SH-SY5Y (cell line): ENCODE results near the gene COPS7A.
A peak's percentile ranks its signal among the peaks of the same experiment; 100 is the strongest.

ENCODE experiments used
- GATA2 ChIP-seq: IDR thresholded peaks from 2 replicates; pipeline ENCODE4 v1.6.1; 2011; ENCODE audit warnings: mild to moderate bottlenecking, low read depth, low read length
- GATA3 ChIP-seq: IDR thresholded peaks from 2 replicates; pipeline ENCODE4 v1.6.1; 2011; ENCODE audit warnings: low read depth, mild to moderate bottlenecking, low read length, moderate library complexity

Gene COPS7A

DNA sequence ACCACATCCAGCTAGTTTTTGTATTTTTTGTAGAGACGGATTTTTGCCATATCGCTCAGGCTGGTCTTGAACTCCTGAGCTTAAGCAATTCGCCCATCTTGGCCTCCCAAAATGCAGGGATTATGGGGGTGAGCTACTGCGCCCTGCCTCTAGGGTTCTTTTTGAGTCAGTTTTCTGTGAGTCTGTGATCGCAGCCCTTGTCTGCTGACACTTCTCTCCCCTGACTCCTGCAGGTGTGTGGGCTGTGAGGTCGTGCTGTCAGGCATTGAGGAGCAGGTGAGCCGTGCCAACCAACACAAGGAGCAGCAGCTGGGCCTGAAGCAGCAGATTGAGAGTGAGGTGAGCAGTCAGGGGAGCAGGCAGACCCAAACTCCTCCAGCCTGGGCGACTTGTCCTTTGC lies 6.3 kb downstream of the COPS7A start:
- TF ChIP-seq GATA2 (no peak), GATA3 (no peak)

DNA sequence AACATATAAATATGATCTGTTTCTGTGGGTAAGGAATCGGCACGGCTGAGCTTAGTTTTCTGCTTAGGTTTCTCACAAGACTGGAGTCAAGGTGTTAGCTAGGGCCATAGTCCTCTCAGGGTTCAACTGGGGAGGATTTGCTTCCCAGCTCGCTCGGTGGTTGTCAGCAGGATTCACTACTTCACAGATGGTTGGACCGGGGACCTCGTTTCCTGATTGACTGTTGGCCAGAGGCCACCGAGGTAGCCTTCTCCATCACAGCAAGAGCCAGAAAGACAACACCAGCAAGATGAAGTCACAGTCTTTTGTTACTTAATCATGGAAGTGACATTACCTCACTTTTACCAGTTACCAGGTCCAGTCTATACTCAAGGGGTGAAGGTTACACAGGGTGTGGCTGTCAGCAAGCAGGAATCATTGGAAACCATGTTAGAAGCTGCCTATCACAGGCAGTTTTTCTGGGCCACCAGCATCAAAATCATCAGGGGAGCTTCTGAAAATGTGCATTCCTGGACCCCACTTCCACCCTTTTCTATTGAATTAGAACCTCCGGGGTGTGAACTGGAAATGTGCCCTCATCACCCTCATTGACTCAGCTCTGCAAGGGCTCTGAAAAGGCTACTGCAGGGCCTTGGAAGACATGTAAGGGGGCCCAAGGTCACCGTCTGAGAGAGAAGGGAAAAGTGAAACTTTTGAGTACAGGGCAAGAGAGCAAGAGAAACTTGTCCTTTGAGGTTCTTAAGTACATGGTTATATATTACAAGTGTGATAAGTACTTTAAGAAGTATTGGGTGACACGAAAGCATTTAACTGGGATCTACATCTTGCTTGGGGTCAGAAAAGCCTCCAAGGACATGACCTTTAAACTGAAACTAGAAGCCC lies 10.9 kb downstream of the COPS7A start:
- TF ChIP-seq GATA3 (no peak), GATA2 (no peak)

DNA sequence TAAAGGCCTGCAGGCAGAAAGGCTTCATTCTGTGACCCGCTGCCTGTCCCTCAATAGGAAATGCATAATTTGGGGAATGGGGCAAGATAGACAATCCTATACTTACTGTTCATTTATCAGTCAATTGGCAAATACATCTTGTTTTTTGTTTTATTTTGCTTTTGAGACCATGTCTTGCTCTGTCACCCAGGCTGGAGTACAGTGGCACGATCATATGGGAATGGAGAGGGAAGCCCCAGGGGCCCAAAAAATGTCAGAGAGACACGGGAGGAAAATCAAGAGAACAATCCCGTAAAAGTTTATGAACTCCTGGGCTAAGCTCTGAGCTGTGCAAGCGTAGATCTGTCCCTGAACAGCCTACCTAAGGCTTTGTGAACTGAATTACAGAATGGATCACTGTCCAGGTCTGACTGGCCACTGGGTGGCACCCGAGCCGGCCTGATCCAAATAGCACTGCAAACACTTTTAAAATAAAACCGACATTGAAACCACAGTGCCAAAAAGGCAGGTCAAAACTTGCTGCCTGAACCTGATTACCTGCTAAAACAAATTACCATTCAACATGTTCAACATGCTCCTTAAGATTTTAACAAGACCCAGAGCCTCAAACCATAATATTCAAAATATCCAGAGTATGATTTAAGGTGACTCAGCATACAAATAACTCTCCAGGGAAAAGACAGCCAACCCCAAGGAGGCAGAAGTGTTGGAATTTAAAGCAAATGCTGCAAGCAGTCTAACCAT lies 11.8 kb downstream of the COPS7A start:
- TF ChIP-seq GATA3 (no peak), GATA2 (no peak)

DNA sequence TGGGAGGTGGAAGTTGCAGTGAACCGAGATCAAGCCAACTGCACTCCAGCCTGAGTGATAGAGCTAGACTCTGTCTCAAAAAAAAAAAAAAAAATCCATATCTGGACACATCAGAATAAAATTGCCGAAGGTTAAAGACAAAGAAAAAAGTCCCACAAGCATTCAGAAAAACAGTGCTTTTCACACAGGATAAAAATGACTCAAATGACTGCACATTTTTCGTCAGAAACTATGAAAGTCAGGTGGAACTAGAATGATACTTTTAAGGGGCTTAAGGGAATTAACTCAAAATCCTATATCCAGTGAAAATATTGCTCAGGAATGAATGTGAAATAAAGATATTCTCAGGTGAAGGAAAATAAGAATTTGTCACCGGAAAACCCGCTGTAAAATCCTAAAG lies 12.9 kb downstream of the COPS7A start:
- TF ChIP-seq GATA2: no peak
- no peak for TF ChIP-seq GATA3

DNA sequence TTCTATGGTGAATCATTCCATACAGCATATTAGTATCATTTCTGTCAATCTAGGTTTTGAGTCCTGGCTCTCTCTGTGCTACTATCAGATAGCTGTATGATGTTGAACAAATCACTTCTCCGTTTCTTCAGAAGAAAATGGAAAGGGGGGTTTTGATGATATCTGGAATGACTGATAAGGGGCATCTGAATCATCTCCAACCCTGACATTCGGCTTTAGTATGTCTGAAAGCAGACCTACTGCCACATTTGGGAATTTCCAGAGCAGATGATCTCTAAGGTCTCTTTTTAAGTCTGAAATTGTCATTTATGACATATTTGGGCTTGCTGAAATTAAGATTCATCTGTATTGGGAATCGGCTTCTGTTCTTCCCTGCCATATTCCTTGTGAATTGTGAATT lies 19.0 kb downstream of the COPS7A start:
- TF ChIP-seq GATA3 (no peak; the same call in 1 of the 2 replicates), GATA2 (peak; percentile 46; the same call in 1 of the 2 replicates)

DNA sequence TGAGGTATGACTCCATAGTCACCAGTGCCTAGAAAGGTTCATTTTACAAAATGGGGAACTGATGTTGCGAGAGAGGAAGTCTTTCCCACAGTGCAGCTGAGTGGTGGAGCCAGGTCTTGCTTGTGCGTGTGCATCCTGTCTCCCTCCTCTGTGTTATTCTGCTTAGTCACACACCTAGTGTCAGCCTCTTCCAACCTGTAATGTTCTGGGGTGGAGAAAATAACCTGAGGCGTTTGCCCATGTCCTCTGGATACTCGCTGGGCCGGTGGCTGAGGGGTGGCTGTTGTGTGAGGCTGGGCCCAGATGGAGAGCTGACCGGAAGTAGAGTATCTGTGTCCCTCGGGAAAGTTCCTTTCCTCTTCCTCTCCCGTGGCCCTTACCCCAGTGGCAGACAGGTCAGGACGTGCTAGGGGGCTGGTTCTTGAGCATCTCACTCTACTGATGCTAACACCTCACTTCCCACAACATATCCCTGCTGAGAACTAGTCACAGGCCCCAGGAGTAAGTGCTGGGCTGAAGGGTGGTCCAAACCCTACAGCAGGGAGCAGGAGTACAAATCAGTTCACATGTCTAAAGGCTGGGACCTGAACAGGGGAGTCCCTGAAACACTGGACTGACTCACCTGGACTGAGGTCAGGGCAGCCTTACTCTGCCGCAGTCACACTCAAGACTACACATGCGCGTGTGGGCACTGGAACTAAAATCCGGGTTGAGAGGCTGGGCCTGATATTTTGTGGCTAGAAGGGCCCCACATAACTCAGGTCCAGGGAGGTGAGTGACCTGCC lies 22.1 kb downstream of the COPS7A start:
- no peak for TF ChIP-seq GATA2
- TF ChIP-seq GATA3: no peak

DNA sequence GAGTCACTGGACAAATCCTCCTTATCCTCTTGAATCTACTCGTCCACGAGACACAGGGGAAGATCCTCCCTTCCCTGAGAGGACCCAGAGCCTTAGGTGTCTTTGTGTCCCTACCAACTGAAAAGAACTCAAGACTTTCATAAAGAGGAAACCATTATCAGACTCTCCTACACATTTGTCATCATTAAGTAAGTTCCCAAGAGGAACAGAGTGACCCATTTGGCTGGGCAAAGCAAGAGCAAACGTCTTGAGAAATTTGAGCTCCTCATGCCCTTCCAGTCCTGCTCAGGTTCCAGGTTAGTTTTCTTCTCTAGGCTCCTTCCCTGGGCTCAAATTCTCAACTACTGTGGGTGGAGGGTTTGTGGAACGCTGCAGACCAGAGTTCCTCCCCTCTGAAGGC lies 23.4 kb downstream of the COPS7A start:
- TF ChIP-seq GATA2 (no peak), GATA3 (no peak)

DNA sequence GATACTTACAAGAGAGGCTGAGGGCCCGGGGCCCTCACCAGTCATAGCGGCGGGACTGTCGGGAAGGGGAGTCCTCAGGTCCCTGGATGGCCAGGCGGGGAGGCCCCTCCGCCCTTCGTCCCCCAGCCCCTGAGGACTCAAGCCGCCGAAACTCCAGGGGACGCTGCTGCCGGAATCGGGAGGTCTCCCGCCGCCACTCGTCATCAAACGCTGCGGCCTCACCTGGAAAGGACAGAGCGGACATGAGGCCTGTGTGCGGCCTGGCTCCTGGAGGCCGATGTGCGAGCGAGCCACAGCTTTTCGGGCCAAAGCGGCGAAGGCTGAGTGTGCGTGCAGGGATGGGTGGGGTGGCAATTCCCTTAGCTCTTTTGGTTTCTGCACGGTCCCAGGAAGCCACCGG lies 24.9 kb downstream of the COPS7A start:
- TF ChIP-seq GATA3 (no peak), GATA2 (no peak)

DNA sequence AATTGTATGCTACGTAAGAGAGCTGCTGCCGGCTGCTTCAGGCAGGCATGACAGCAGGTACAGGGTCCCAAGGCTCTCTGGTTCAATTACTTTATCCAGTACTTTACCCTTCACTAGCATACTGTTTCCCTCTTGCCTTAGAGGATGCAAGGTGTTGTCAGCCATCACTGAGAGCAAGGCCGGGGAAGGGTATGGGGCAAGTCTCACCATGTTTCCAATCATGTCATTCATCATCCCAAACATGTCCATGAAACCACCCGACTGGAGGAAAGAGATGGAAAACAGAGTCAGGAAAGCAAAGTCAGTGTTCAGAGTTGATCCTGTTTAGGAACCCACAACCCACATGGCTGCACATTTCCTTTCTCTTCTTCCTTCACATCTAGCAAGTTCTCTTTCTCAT lies 26.7 kb downstream of the COPS7A start:
- TF ChIP-seq GATA3: no peak
- TF ChIP-seq GATA2: no peak

DNA sequence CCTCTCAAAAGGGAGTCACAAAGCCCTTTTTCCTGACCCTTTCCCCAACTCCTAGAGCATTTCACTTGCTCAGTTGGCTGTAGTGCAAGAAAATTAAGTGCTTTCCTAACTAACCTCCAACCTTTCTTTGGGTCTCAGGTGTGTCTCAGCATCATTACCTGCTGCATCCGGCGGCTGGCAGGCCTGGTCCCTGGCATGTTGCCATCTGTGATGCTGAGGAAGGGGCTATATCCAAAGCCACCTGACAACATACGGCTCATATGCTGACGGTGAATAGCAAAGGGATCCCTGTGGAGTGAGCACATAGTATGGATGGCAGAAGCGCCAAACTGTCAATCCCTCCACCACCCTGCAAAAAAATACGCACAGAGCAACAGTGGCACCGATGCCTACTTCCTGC lies 27.9 kb downstream of the COPS7A start:
- TF ChIP-seq GATA2 (no peak), GATA3 (no peak)

DNA sequence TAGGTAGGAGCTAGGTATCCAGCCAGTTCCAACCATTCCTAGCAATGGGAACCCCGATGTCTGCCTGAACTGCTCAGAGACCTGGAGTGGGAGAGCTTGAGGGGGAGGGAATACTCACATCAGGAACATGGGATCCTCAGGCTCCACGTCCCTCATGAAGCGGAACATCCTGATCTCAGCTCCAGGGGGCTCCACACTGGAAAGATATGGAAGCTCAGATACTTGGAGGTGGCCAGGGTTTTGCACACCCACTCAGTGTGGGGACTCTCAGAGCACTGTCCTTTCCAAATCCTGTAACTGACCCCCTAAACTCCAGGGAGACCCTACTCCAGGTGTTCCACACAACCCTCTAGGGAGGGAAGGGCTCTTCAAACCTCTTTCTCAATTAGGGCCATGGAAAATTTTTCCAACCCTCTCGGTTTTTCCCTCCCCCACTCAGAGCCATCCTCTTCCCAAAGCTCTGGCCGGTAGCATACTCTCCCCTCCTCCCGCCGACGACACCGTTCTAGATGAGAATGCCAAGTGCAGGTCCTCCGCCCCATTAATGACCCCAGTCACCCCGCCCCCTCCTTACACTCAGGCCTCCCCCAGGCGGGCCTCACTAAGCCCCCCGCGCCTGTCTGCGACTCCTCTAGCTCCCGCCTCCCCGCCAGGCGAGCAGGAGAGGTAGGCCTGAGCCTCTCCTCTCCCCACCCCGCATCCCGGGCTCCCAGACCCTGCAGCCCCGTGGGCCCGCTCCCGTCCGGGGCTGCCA lies 28.5 kb downstream of the COPS7A start:
- TF ChIP-seq GATA2 (no peak), GATA3 (no peak)

DNA sequence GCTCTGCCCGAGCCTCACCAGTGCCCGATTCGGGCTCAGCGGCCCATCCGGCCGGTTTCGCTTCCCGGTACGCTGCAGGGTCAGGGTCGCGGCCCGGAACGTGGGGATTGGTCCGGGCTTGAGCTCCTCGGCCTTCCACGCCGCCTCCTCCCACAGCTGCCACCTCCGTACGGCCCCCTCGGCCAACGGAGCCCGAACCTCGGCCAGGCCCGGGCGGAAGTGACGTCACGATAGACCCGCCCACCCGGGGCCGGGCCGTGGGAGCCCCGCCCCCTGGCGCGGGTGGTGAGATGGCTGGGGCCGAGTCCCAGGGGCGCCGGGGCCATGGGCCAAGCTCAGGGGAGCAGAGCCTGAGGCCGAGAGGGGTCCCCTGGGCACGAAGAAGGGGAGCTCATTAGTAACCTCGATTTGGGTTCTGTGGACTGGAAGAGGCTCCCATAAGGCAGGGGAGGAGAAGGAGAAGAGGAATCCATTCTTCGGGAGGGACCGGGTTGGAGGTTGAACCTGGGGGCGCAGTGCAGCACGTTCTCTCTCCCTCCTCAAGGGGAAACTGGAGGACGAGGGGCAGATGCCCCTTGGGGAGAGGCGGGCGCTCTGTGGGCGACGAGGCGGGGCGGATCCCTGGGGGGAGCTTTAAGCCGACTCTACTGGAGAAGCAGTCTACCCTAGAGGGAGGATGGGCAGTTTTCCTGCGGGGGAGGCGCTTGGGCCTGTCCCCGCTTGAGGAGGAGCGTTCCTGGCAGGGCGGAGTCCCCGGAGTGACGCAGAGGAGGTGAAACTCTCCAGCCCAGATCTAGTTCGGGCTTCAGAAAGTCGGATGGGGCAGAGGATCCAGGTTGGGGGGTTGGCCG lies 29.3 kb downstream of the COPS7A start, which contains the start of gene MLF2:
MLF2 (minus strand) TSS at position 221 of the 851 bp plus-strand sequence. CDS start 807 bp downstream, outside the sequence.
- no peak for TF ChIP-seq GATA2
- TF ChIP-seq GATA3: no peak
